ENCODE data around the gene KCNJ11. TPM values are rescaled to one million over a fixed set of nuclear protein-coding genes. Genes with fewer than 3 reads are reported as not detected.

The KCNJ11 gene
- total and polyA plus RNA-seq, 2 of the 4 experiments (the other 2 are of a cell fraction) = not detected

- Histone ChIP-seq H2BK120ac (ENCODE audit: low read depth, low read length) (no peak overlapping the region), H2BK15ac (ENCODE audit: low read depth, low read length) (no peak overlapping the region), H4K8ac (ENCODE audit: low read depth in 2 of 2, low read length in 2 of 2) (no peak overlapping the region), H4K5ac (ENCODE audit: low read depth, low read length) (no peak overlapping the region), H3K4ac (ENCODE audit: low read depth, low read length) (no peak overlapping the region), H2AK9ac (replicated peaks; ENCODE audit: low read depth, low read length, poor library complexity) (no peak overlapping the region), H3K9me1 (ENCODE audit: insufficient read depth, low read length) (peaks cover 22% of the 10 kb centered on the region), H4K91ac (ENCODE audit: insufficient read depth, low read depth, low read length) (no peak overlapping the region), H3K4me1 (ENCODE audit: control insufficient read depth, insufficient read depth, low read length) (peaks cover 7% of the 10 kb centered on the region), H3K18ac (ENCODE audit: low read depth, low read length) (no peak overlapping the region), H3K36me3 (ENCODE audit: control insufficient read depth, insufficient read depth, low read length) (no peaks in the 10 kb centered on the region), H3K23ac (ENCODE audit: low read depth, low read length) (no peak overlapping the region), H3K27ac (ENCODE audit: insufficient read depth, low read length) (no peak overlapping the region), H3K4me3 (ENCODE audit: insufficient read depth, low read depth, low read length) (no peak overlapping the region), H3K27me3 (ENCODE audit: control insufficient read depth, insufficient read depth, low read length) (peaks cover 11% of the 10 kb centered on the region; the same call in 1 of the 2 replicates), H3K79me1 (ENCODE audit: low read depth in 1 of 2, low read length in 2 of 2) (no peaks in the 10 kb centered on the region), H3K9me3 (ENCODE audit: control insufficient read depth, insufficient read depth, low read length) (no peaks in the 10 kb centered on the region), H4K20me1 (ENCODE audit: insufficient read depth, low read length) (no peaks in the 10 kb centered on the region), H2BK20ac (ENCODE audit: low read depth, low read length) (no peak overlapping the region), H3K4me2 (ENCODE audit: low read depth, low read length) (no peak overlapping the region), H3K14ac (replicated peaks; ENCODE audit: low read depth, low read length) (no peak overlapping the region), H3K56ac (ENCODE audit: extremely low read depth, insufficient read depth, low read length) (no peak overlapping the region), H2AFZ (replicated peaks; ENCODE audit: low read length, poor library complexity) (peak overlapping the region; percentile 39), H2BK5ac (ENCODE audit: low read depth, low read length, poor library complexity, severe bottlenecking) (no peak overlapping the region), H3K9ac (ENCODE audit: low read depth, low read length) (no peak overlapping the region), H2AK5ac (ENCODE audit: low read depth, low read length) (no peak overlapping the region)
- POLR2A ChIA-PET (ENCODE audit: unreplicated experiment) = no interaction called here
- in situ Hi-C loops (cut with MboI; ENCODE audit: low sequenced_read_pairs) (no loop called here), dilution Hi-C loops (cut with HindIII; ENCODE audit: low sequenced_read_pairs, unreplicated experiment) (no loop called here), intact Hi-C loops (cut with micrococcal nuclease) (no loop called here)
- no CpG with 5 or more reads among the region's 5 CpGs for WGBS, 2 experiments (ENCODE audit: extremely low coverage in 2 of 2, insufficient read length in 1 of 2)
- TF ChIP-seq POLR2A (IDR thresholded peaks at IDR 0.05; ENCODE audit: low read depth, low read length) (no peak), MXI1 (IDR thresholded peaks at IDR 0.05; ENCODE audit: borderline replicate concordance, low read depth, low read length) (no peak), CHD1 (IDR thresholded peaks at IDR 0.05; ENCODE audit: low read depth, low read length) (no peak), RCOR1 (IDR thresholded peaks at IDR 0.05; ENCODE audit: insufficient replicate concordance, low read length) (no peak), ELK1 (IDR thresholded peaks at IDR 0.05; ENCODE audit: borderline replicate concordance, low read depth, low read length) (no peak), USF2 (IDR thresholded peaks at IDR 0.05; ENCODE audit: low read depth, low read length) (no peak), RFX5 (IDR thresholded peaks at IDR 0.05; ENCODE audit: low read depth, low read length) (no peak), NFE2L2 (IDR thresholded peaks at IDR 0.05; ENCODE audit: low read depth, low read length) (no peak), MAFK (IDR thresholded peaks at IDR 0.05; ENCODE audit: low read depth, low read length) (no peak), RAD21 (IDR thresholded peaks at IDR 0.05; ENCODE audit: low read length) (no peak), FOS (IDR thresholded peaks at IDR 0.05; ENCODE audit: low read depth, low read length) (no peak)
- ATAC-seq (ENCODE audit: low read depth) = no peak
- CTCF ChIA-PET = no interaction called here
- BruUV-seq (replicated peaks) = no TSS peak
- no peak for DNase-seq
These were observed 3.0 kb downstream of the KCNJ11 start for GRCh38 chr11:17385492-17385891.
